ENCODE results near the gene ERBB3. TPM values are rescaled to one million over a fixed set of nuclear protein-coding genes. Genes with fewer than 3 reads are reported as not detected.

ERBB3 gene
- total and polyA plus RNA-seq, 2 of the 8 experiments (the other 6 are each of a cell fraction or from before 2014, with no cell fraction given), result 33.9 to 52.4 TPM

DNA sequence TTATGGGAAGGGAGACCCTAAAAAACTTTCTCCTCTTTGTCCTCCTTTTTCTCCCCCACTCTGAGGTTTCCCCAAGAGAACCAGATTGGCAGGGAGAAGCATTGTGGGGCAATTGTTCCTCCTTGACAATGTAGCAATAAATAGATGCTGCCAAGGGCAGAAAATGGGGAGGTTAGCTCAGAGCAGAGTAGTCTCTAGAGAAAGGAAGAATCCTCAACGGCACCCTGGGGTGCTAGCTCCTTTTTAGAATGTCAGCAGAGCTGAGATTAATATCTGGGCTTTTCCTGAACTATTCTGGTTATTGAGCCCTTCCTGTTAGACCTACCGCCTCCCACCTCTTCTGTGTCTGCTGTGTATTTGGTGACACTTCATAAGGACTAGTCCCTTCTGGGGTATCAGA is 42.8 kb upstream of the ERBB3 start:
- no peak overlapping the region for H4K5ac ChIP-seq (ENCODE audit: insufficient read length, low read depth, low read length)
- no peak overlapping the region for H3K9ac ChIP-seq (replicated peaks in 1 of 4; ENCODE audit: extremely low read depth in 1 of 4, low read depth in 3 of 4, low read length in 3 of 4)
- H3K27ac ChIP-seq (ENCODE audit: low read depth, low read length), result no peak overlapping the region
- H3K56ac ChIP-seq (replicated peaks; ENCODE audit: insufficient read length, low read depth, low read length), result no peak overlapping the region
- no peak for TF ChIP-seq CHD2 (IDR thresholded peaks at IDR 0.05; ENCODE audit: low read length)
- no peak for TF ChIP-seq PHF8 (conservative IDR thresholded peaks at IDR 0.05; ENCODE audit: low read depth, low read length)
- TF ChIP-seq JUN (IDR thresholded peaks at IDR 0.05; ENCODE audit: low read depth, low read length), result no peak
- TF ChIP-seq CEBPB (IDR thresholded peaks at IDR 0.05; ENCODE audit: low read depth, low read length), result no peak
- TF ChIP-seq FOSL1 (IDR thresholded peaks at IDR 0.05; ENCODE audit: insufficient read depth, low read depth, low read length), result no peak
- no peak overlapping the region for H2AFZ ChIP-seq (ENCODE audit: low read length)
- no peak overlapping the region for H4K8ac ChIP-seq (ENCODE audit: extremely low read depth, insufficient read depth, low read length)
- H2AK5ac ChIP-seq (ENCODE audit: low read depth, low read length), result no peak overlapping the region
- no peaks in the 10 kb centered on the region; the same call in 1 of the 2 replicates for H3K79me1 ChIP-seq (ENCODE audit: low read depth, low read length)
- no peak overlapping the region for H2BK15ac ChIP-seq (ENCODE audit: low read length)
- H2BK5ac ChIP-seq (ENCODE audit: low read depth, low read length), result no peak overlapping the region
- no peak overlapping the region for H4K91ac ChIP-seq (replicated peaks; ENCODE audit: insufficient read length, low read length)
- H3K23ac ChIP-seq (ENCODE audit: insufficient read length), result no peak overlapping the region
- CTCF ChIA-PET (ENCODE audit: partially characterized antibody), result interaction anchor here (0.5 to 5.1 kb wide), 4 partner anchors 7 to 1036 kb away, joined by 3 to 54 read pairs (median 4); partner anchors contain the start of gene SUOX
- no peak overlapping the region for H3K4ac ChIP-seq (replicated peaks; ENCODE audit: insufficient read length, low read depth, low read length)
- H3K14ac ChIP-seq (ENCODE audit: insufficient read length), result no peak overlapping the region
- WGBS, 2 experiments (ENCODE audit: extremely low coverage in 1 of 2, insufficient coverage in 1 of 2, insufficient read length in 1 of 2, insufficient replicate concordance in 2 of 2, low coverage in 1 of 2, low lambda C conversion rate in 2 of 2, missing lambda C conversion rate in 1 of 2), result 96% methylated on average over 2 of the region's 2 CpGs; no CpG with 5 or more reads in 1 of the 2 experiments
- no peak overlapping the region for H2BK12ac ChIP-seq (ENCODE audit: low read depth, low read length)
- no peaks in the 10 kb centered on the region; a peak in 1 of 4 replicates for H3K9me3 ChIP-seq (ENCODE audit: insufficient read depth in 2 of 2, low read depth in 1 of 2, low read length in 1 of 2)
- no peaks in the 10 kb centered on the region for H4K20me1 ChIP-seq (replicated peaks in 1 of 2; ENCODE audit: control insufficient read depth in 1 of 2, insufficient read depth in 2 of 2, low read length in 2 of 2)
- no peak overlapping the region for H2BK120ac ChIP-seq (replicated peaks; ENCODE audit: low read depth, low read length)
- H3K4me3 ChIP-seq (ENCODE audit: extremely low read depth in 1 of 4, insufficient read depth in 2 of 4, low read depth in 3 of 4, low read length in 4 of 4), result no peak overlapping the region
- DNase-seq (ENCODE audit: low read depth in 1 of 2, low spot score in 2 of 2), result no peak
- peaks cover 0 to 2% of the 10 kb centered on the region in 2 experiments; a peak in 2 of 4 replicates for H3K79me2 ChIP-seq (ENCODE audit: control insufficient read depth in 1 of 2, insufficient read depth in 2 of 2, low read length in 2 of 2)
- peaks cover 8 to 28% (median 21%) of the 10 kb centered on the region in 4 experiments; a peak in 6 of 8 replicates for H3K36me3 ChIP-seq (ENCODE audit: control insufficient read depth in 2 of 4, insufficient read depth in 4 of 4, low read length in 3 of 4)
- POLR2A ChIA-PET (ENCODE audit: partially characterized antibody), result interaction anchor here (0.8 to 5.2 kb wide), 7 partner anchors 8 to 80 kb away, joined by 3 to 46 read pairs (median 3); partner anchors contain the start of genes ERBB3, IKZF4 and ZC3H10
- H3K23me2 ChIP-seq (ENCODE audit: low read depth, low read length), result no peaks in the 10 kb centered on the region
- no peaks in the 10 kb centered on the region for H3K27me3 ChIP-seq (replicated peaks in 1 of 4; ENCODE audit: control insufficient read depth in 3 of 4, extremely low read depth in 1 of 4, insufficient read depth in 3 of 4, low read length in 3 of 4)
- no peak overlapping the region for H3K4me2 ChIP-seq (ENCODE audit: insufficient read depth in 1 of 2, low read depth in 2 of 2, low read length in 2 of 2)
- no peak for FAIRE-seq
- H2BK20ac ChIP-seq (ENCODE audit: low read length), result no peak overlapping the region
- no peak overlapping the region for H3K18ac ChIP-seq (ENCODE audit: extremely low read depth, low read length)
- H3K4me1 ChIP-seq (replicated peaks in 1 of 4; ENCODE audit: control insufficient read depth in 3 of 4, insufficient read depth in 4 of 4, low read length in 3 of 4), result peaks cover 0 to 3% (median 0%) of the 10 kb centered on the region in 4 experiments; a peak in 1 of 7 replicates

Measured in H1 (cell line).